Measurements from ENCODE around the gene IKZF1. TPM values are rescaled to one million over a fixed set of nuclear protein-coding genes. Genes with fewer than 3 reads are reported as not detected.
A peak's percentile ranks its signal among the peaks of the same experiment; 100 is the strongest.

Gene IKZF1
- total RNA-seq, 1 experiment from 2014 or later = not detected

GRCh38 chr7:50274361-50274760, 30.2 kb upstream of the IKZF1 start:
- Histone ChIP-seq H3K27ac (no peak overlapping the region), H3K27me3 (no peaks in the 10 kb centered on the region), H3K4me1 (no peaks in the 10 kb centered on the region), H3K36me3 (no peaks in the 10 kb centered on the region), H3K4me3 (no peak overlapping the region), H3K9me3 (replicated peaks) (no peaks in the 10 kb centered on the region)
- no peak for DNase-seq

- H3K4me1 ChIP-seq = no peaks in the 10 kb centered on the region
- no peaks in the 10 kb centered on the region for H3K36me3 ChIP-seq
- H3K27me3 ChIP-seq = no peaks in the 10 kb centered on the region
- DNase-seq = no peak
- no peaks in the 10 kb centered on the region for H3K9me3 ChIP-seq (replicated peaks)
- H3K27ac ChIP-seq = no peak overlapping the region
- no peak overlapping the region for H3K4me3 ChIP-seq
These were observed 29.1 kb upstream of the IKZF1 start for GRCh38 chr7:50275430-50275829.

- Histone ChIP-seq H3K4me1 (no peaks in the 10 kb centered on the region), H3K36me3 (no peaks in the 10 kb centered on the region), H3K27me3 (no peaks in the 10 kb centered on the region), H3K4me3 (no peak overlapping the region), H3K27ac (no peak overlapping the region), H3K9me3 (replicated peaks) (no peaks in the 10 kb centered on the region)
- no peak for DNase-seq
These were observed 28.0 kb upstream of the IKZF1 start for GRCh38 chr7:50276483-50276882.

GRCh38 chr7:50278120-50278519, 26.4 kb upstream of the IKZF1 start:
- no peaks in the 10 kb centered on the region for H3K36me3 ChIP-seq
- no peaks in the 10 kb centered on the region for H3K4me1 ChIP-seq
- no peaks in the 10 kb centered on the region for H3K27me3 ChIP-seq
- no peak for DNase-seq
- H3K27ac ChIP-seq = no peak overlapping the region
- no peak overlapping the region for H3K4me3 ChIP-seq
- H3K9me3 ChIP-seq (replicated peaks) = no peaks in the 10 kb centered on the region

- H3K36me3 ChIP-seq = no peaks in the 10 kb centered on the region
- 0 out of 2 replicates have a peak, but pooled peaks cover 6% of the 10 kb centered on the region for H3K27me3 ChIP-seq
- 0 out of 2 replicates have a peak, but pooled peaks cover 2% of the 10 kb centered on the region for H3K4me1 ChIP-seq
- no peak overlapping the region for H3K4me3 ChIP-seq
- DNase-seq = no peak
- no peaks in the 10 kb centered on the region for H3K9me3 ChIP-seq (replicated peaks)
- no peak overlapping the region for H3K27ac ChIP-seq
These were observed 22.7 kb upstream of the IKZF1 start for GRCh38 chr7:50281680-50282445.

GRCh38 chr7:50282813-50283605, 21.5 kb upstream of the IKZF1 start:
- no peaks in the 10 kb centered on the region for H3K36me3 ChIP-seq
- no peaks in the 10 kb centered on the region for H3K9me3 ChIP-seq (replicated peaks)
- no peak overlapping the region for H3K27ac ChIP-seq
- DNase-seq = peak in 1 of 2 experiments; percentile 7
- H3K4me1 ChIP-seq = 0 out of 2 replicates have a peak, but pooled peaks cover 2% of the 10 kb centered on the region
- H3K27me3 ChIP-seq = 0 out of 2 replicates have a peak, but pooled peaks cover 6% of the 10 kb centered on the region
- no peak overlapping the region for H3K4me3 ChIP-seq

- H3K9me3 ChIP-seq (replicated peaks) = no peaks in the 10 kb centered on the region
These were observed 20.8 kb upstream of the IKZF1 start for GRCh38 chr7:50283731-50284130.

GRCh38 chr7:50284296-50284695, 20.2 kb upstream of the IKZF1 start:
- no peaks in the 10 kb centered on the region for H3K36me3 ChIP-seq
- no peak overlapping the region for H3K4me3 ChIP-seq
- no peaks in the 10 kb centered on the region for H3K9me3 ChIP-seq (replicated peaks)
- H3K27me3 ChIP-seq = 0 out of 2 replicates have a peak, but pooled peaks cover 6% of the 10 kb centered on the region
- 0 out of 2 replicates have a peak, but pooled peaks cover 2% of the 10 kb centered on the region for H3K4me1 ChIP-seq
- H3K27ac ChIP-seq = no peak overlapping the region
- DNase-seq = no peak

More at GRCh38 chr7:50283731-50284130, 20.8 kb upstream of the IKZF1 start:
- no peak for DNase-seq
- 0 out of 2 replicates have a peak, but pooled peaks cover 2% of the 10 kb centered on the region for H3K4me1 ChIP-seq
- H3K4me3 ChIP-seq = no peak overlapping the region
- no peak overlapping the region for H3K27ac ChIP-seq
- H3K27me3 ChIP-seq = 0 out of 2 replicates have a peak, but pooled peaks cover 6% of the 10 kb centered on the region
- no peaks in the 10 kb centered on the region for H3K36me3 ChIP-seq

GRCh38 chr7:50285269-50285668, 19.2 kb upstream of the IKZF1 start:
- no peak overlapping the region for H3K27ac ChIP-seq
- H3K9me3 ChIP-seq (replicated peaks) = no peaks in the 10 kb centered on the region
- no peak for DNase-seq

GRCh38 chr7:50287129-50287528, 17.4 kb upstream of the IKZF1 start:
- no peak for DNase-seq
- 0 out of 2 replicates have a peak, but pooled peaks cover 6% of the 10 kb centered on the region for H3K27me3 ChIP-seq
- no peak overlapping the region for H3K4me3 ChIP-seq
- no peaks in the 10 kb centered on the region for H3K36me3 ChIP-seq
- no peaks in the 10 kb centered on the region for H3K9me3 ChIP-seq (replicated peaks)
- 0 out of 2 replicates have a peak, but pooled peaks cover 2% of the 10 kb centered on the region for H3K4me1 ChIP-seq
- no peak overlapping the region for H3K27ac ChIP-seq

More at GRCh38 chr7:50285269-50285668, 19.2 kb upstream of the IKZF1 start:
- H3K27me3 ChIP-seq = 0 out of 2 replicates have a peak, but pooled peaks cover 6% of the 10 kb centered on the region
- no peak overlapping the region for H3K4me3 ChIP-seq
- 0 out of 2 replicates have a peak, but pooled peaks cover 2% of the 10 kb centered on the region for H3K4me1 ChIP-seq
- H3K36me3 ChIP-seq = no peaks in the 10 kb centered on the region

- no peak overlapping the region for H3K4me3 ChIP-seq
- H3K27ac ChIP-seq = no peak overlapping the region
- no peaks in the 10 kb centered on the region for H3K4me1 ChIP-seq
These were observed 12.3 kb upstream of the IKZF1 start for GRCh38 chr7:50292165-50292757.

GRCh38 chr7:50292763-50293162, 11.8 kb upstream of the IKZF1 start:
- H3K9me3 ChIP-seq (replicated peaks) = no peaks in the 10 kb centered on the region
- no peak overlapping the region for H3K27ac ChIP-seq
- no peak overlapping the region for H3K4me3 ChIP-seq
- no peaks in the 10 kb centered on the region for H3K4me1 ChIP-seq
- H3K27me3 ChIP-seq = no peaks in the 10 kb centered on the region
- H3K36me3 ChIP-seq = no peaks in the 10 kb centered on the region
- no peak for DNase-seq

More at GRCh38 chr7:50292165-50292757, 12.3 kb upstream of the IKZF1 start:
- no peaks in the 10 kb centered on the region for H3K36me3 ChIP-seq
- H3K27me3 ChIP-seq = no peaks in the 10 kb centered on the region
- no peak for DNase-seq
- H3K9me3 ChIP-seq (replicated peaks) = no peaks in the 10 kb centered on the region

GRCh38 chr7:50293509-50294179, 10.9 kb upstream of the IKZF1 start:
- Histone ChIP-seq H3K27ac (no peak overlapping the region), H3K27me3 (no peaks in the 10 kb centered on the region), H3K9me3 (replicated peaks) (no peaks in the 10 kb centered on the region), H3K36me3 (no peaks in the 10 kb centered on the region), H3K4me3 (no peak overlapping the region), H3K4me1 (no peaks in the 10 kb centered on the region)
- no peak for DNase-seq

GRCh38 chr7:50295133-50295532, 9.4 kb upstream of the IKZF1 start:
- no peak for DNase-seq
- no peaks in the 10 kb centered on the region for H3K27me3 ChIP-seq
- no peaks in the 10 kb centered on the region for H3K36me3 ChIP-seq
- no peak overlapping the region for H3K27ac ChIP-seq
- H3K4me3 ChIP-seq = no peak overlapping the region
- no peaks in the 10 kb centered on the region for H3K4me1 ChIP-seq
- no peaks in the 10 kb centered on the region for H3K9me3 ChIP-seq (replicated peaks)
